HG03159 (cell line): ENCODE data around the gene DYNLT5.
"Not testable (repeated sequence)": the region's sequence is repeated elsewhere in the genome, so short reads cannot be mapped to it uniquely, and the experiment has no call there.

ENCODE experiments used
- ATAC-seq: cut with Tn5 transposase; IDR thresholded peaks from one replicate; pipeline ENCODE4 v1.9.1; 2021; ENCODE audit warnings: mild to moderate bottlenecking, moderate library complexity; ENCODE audit not compliant: unreplicated experiment

The DYNLT5 gene

GRCh38 chr1:66752000-66752592, at the start of gene DYNLT5:
TSS of gene DYNLT5 (plus strand) at chr1:66752459. CDS start at chr1:66754659, 2,200 bp downstream.
- ATAC-seq = peak; percentile 45

GRCh38 chr1:66704177-66704875, 47.9 kb upstream of the DYNLT5 start:
- no peak for ATAC-seq

GRCh38 chr1:66705110-66705509, 47.1 kb upstream of the DYNLT5 start:
- no peak for ATAC-seq

- no peak for ATAC-seq
Observed at GRCh38 chr1:66711420-66711819, 40.8 kb upstream of the DYNLT5 start.

GRCh38 chr1:66712839-66713238, 39.4 kb upstream of the DYNLT5 start:
- no peak for ATAC-seq

- ATAC-seq = no peak
Observed at GRCh38 chr1:66723985-66724384, 28.3 kb upstream of the DYNLT5 start.

- ATAC-seq = peak; percentile 84
Observed at GRCh38 chr1:66725885-66726665, 26.2 kb upstream of the DYNLT5 start.

GRCh38 chr1:66728021-66728420, 24.2 kb upstream of the DYNLT5 start:
- ATAC-seq = no peak

GRCh38 chr1:66728716-66729115, 23.5 kb upstream of the DYNLT5 start:
- ATAC-seq = not testable (repeated sequence)

GRCh38 chr1:66729119-66729518, 23.1 kb upstream of the DYNLT5 start:
- no peak for ATAC-seq

GRCh38 chr1:66729523-66729922, 22.7 kb upstream of the DYNLT5 start:
- no peak for ATAC-seq

GRCh38 chr1:66730462-66730861, 21.8 kb upstream of the DYNLT5 start:
- no peak for ATAC-seq

GRCh38 chr1:66731170-66731865, 20.9 kb upstream of the DYNLT5 start:
- ATAC-seq = peak; percentile 42

- ATAC-seq = no peak
Observed at GRCh38 chr1:66732407-66733166, 19.7 kb upstream of the DYNLT5 start.

- no peak for ATAC-seq
Observed at GRCh38 chr1:66733348-66734017, 18.8 kb upstream of the DYNLT5 start.

GRCh38 chr1:66734531-66734930, 17.7 kb upstream of the DYNLT5 start:
- ATAC-seq = not testable (repeated sequence)

- no peak for ATAC-seq
Observed at GRCh38 chr1:66737836-66738235, 14.4 kb upstream of the DYNLT5 start.

- ATAC-seq = no peak
Observed at GRCh38 chr1:66739401-66740157, 12.7 kb upstream of the DYNLT5 start.

- no peak for ATAC-seq
Observed at GRCh38 chr1:66745451-66745850, 6.8 kb upstream of the DYNLT5 start.
